GM18499 (cell line): ENCODE data around the gene SH3RF1.
A peak's percentile ranks its signal among the peaks of the same experiment; 100 is the strongest.

Source experiments
- ATAC-seq: cut with Tn5 transposase; IDR thresholded peaks from one replicate; pipeline ENCODE4 v1.9.1; 2021; ENCODE audit warnings: moderate number of reproducible peaks; ENCODE audit not compliant: insufficient read depth, unreplicated experiment

Gene SH3RF1

GRCh38 chr4:169231647-169232262 is 39.0 kb downstream of the SH3RF1 start:
- ATAC-seq: no peak

GRCh38 chr4:169229571-169230028 is 41.2 kb downstream of the SH3RF1 start:
- no peak for ATAC-seq

GRCh38 chr4:169228076-169228475 is 42.7 kb downstream of the SH3RF1 start:
- no peak for ATAC-seq

GRCh38 chr4:169226565-169226964 is 44.2 kb downstream of the SH3RF1 start:
- ATAC-seq: no peak

GRCh38 chr4:169225812-169226211 is 44.9 kb downstream of the SH3RF1 start:
- peak; percentile 28 for ATAC-seq

GRCh38 chr4:169225058-169225751 is 45.6 kb downstream of the SH3RF1 start:
- peak; percentile 61 for ATAC-seq

GRCh38 chr4:169222761-169223160 is 48.0 kb downstream of the SH3RF1 start:
- no peak for ATAC-seq

- ATAC-seq: no peak
Observed at GRCh38 chr4:169221662-169222061, 49.1 kb downstream of the SH3RF1 start.

- no peak for ATAC-seq
Observed at GRCh38 chr4:169220854-169221411, 49.8 kb downstream of the SH3RF1 start.

- ATAC-seq: no peak
Observed at GRCh38 chr4:169220447-169220846, 50.3 kb downstream of the SH3RF1 start.

- no peak for ATAC-seq
Observed at GRCh38 chr4:169219440-169219839, 51.3 kb downstream of the SH3RF1 start.

GRCh38 chr4:169215656-169216055 is 55.1 kb downstream of the SH3RF1 start:
- no peak for ATAC-seq

GRCh38 chr4:169212981-169213380 is 57.8 kb downstream of the SH3RF1 start:
- ATAC-seq: no peak

- peak; percentile 89 for ATAC-seq
Observed at GRCh38 chr4:169210504-169211118, 60.1 kb downstream of the SH3RF1 start.

- no peak for ATAC-seq
Observed at GRCh38 chr4:169209388-169209883, 61.3 kb downstream of the SH3RF1 start.

GRCh38 chr4:169208516-169208915 is 62.2 kb downstream of the SH3RF1 start:
- ATAC-seq: no peak

GRCh38 chr4:169208090-169208455 is 62.7 kb downstream of the SH3RF1 start:
- ATAC-seq: no peak

GRCh38 chr4:169207436-169208089 is 63.2 kb downstream of the SH3RF1 start:
- ATAC-seq: no peak

GRCh38 chr4:169205744-169206080 is 65.0 kb downstream of the SH3RF1 start:
- no peak for ATAC-seq

GRCh38 chr4:169205075-169205743 is 65.5 kb downstream of the SH3RF1 start:
- no peak for ATAC-seq
